MM.1S (cell line): ENCODE measurements around the gene CAMKK2.
"Not testable (repeated sequence)": the region's sequence is repeated elsewhere in the genome, so short reads cannot be mapped to it uniquely, and the experiment has no call there.

Experiments used
- DNase-seq: peaks from one replicate; pipeline ENCODE4 v3.0.0-alpha.2; 2015
- H2AFZ ChIP-seq: fragments of 300-600 bp; sonication (generic); 2 replicates; pipeline ENCODE4 v1.6.0; 2016; ENCODE audit warnings: antibody characterized with exemption, low read length
- H3F3A ChIP-seq: fragments of 300-600 bp; sonication (generic); 2 replicates; pipeline ENCODE4 v1.6.1; 2016; ENCODE audit warnings: mild to moderate bottlenecking, antibody characterized with exemption, low read length, moderate library complexity, mixed read lengths; ENCODE audit not compliant: insufficient read depth
- H3K27ac ChIP-seq: fragments of 300-600 bp; sonication (generic); 2 replicates; pipeline ENCODE4 v1.5.1; 2016; ENCODE audit warnings: mild to moderate bottlenecking, low read length
- H3K27me3 ChIP-seq: fragments of 300-600 bp; sonication (generic); replicated peaks from 2 replicates; pipeline ENCODE4 v1.6.0; 2016; ENCODE audit warnings: low read length; ENCODE audit not compliant: insufficient read depth
- H3K36me3 ChIP-seq: fragments of 300-600 bp; sonication (generic); replicated peaks from 2 replicates; pipeline ENCODE4 v1.6.1; 2016; ENCODE audit warnings: mild to moderate bottlenecking, low read length, mixed read lengths; ENCODE audit not compliant: insufficient read depth
- H3K4me1 ChIP-seq: fragments of 300-600 bp; sonication (generic); 2 replicates; pipeline ENCODE4 v1.6.1; 2016; ENCODE audit warnings: low read length, mixed read lengths
- H3K4me2 ChIP-seq: fragments of 300-600 bp; sonication (generic); 2 replicates; pipeline ENCODE4 v1.6.0; 2016; ENCODE audit warnings: low read depth, low read length
- H3K4me3 ChIP-seq: fragments of 300-600 bp; sonication (generic); 2 replicates; pipeline ENCODE4 v1.5.1; 2016; ENCODE audit warnings: low read length, mixed read lengths
- H3K79me2 ChIP-seq: fragments of 300-600 bp; sonication (generic); 2 replicates; pipeline ENCODE4 v1.6.1; 2016; ENCODE audit warnings: mixed run types, low read length, mixed read lengths
- H3K9ac ChIP-seq: fragments of 300-600 bp; sonication (generic); 2 replicates; pipeline ENCODE4 v1.6.1; 2016; ENCODE audit warnings: low read length, mixed read lengths
- H3K9me2 ChIP-seq: fragments of 300-600 bp; sonication (generic); replicated peaks from 2 replicates; pipeline ENCODE4 v1.6.1; 2016; ENCODE audit warnings: mild to moderate bottlenecking, low read length, mixed read lengths; ENCODE audit not compliant: insufficient read depth
- H3K9me3 ChIP-seq: fragments of 300-600 bp; sonication (generic); replicated peaks from 2 replicates; pipeline ENCODE4 v1.6.1; 2016; ENCODE audit warnings: mild to moderate bottlenecking, low read length, mixed read lengths; ENCODE audit not compliant: insufficient read depth
- H4K20me1 ChIP-seq: fragments of 300-600 bp; sonication (generic); 2 replicates; pipeline ENCODE4 v1.6.1; 2016; ENCODE audit warnings: mild to moderate bottlenecking, low read length, moderate library complexity, mixed read lengths; ENCODE audit not compliant: insufficient read depth
- EZH2 ChIP-seq: fragments of 300-600 bp; sonication (generic); optimal IDR thresholded peaks from 2 replicates; pipeline ENCODE3; 2017; ENCODE audit warnings: low read depth, mild to moderate bottlenecking, antibody characterized with exemption, low read length, mixed read lengths
- EZH2phosphoT487 ChIP-seq: fragments of 300-600 bp; sonication (generic); IDR thresholded peaks from 2 replicates; pipeline ENCODE4 v1.6.1; 2018; ENCODE audit warnings: antibody characterized with exemption, low read length
- TF ChIP-seq, protein P1 (sequence below): fragments of 300-600 bp; sonication (generic); IDR thresholded peaks from 2 replicates; pipeline ENCODE4 v1.5.1; 2016; ENCODE audit warnings: antibody characterized with exemption, low read length, mixed read lengths

CAMKK2 gene

DNA sequence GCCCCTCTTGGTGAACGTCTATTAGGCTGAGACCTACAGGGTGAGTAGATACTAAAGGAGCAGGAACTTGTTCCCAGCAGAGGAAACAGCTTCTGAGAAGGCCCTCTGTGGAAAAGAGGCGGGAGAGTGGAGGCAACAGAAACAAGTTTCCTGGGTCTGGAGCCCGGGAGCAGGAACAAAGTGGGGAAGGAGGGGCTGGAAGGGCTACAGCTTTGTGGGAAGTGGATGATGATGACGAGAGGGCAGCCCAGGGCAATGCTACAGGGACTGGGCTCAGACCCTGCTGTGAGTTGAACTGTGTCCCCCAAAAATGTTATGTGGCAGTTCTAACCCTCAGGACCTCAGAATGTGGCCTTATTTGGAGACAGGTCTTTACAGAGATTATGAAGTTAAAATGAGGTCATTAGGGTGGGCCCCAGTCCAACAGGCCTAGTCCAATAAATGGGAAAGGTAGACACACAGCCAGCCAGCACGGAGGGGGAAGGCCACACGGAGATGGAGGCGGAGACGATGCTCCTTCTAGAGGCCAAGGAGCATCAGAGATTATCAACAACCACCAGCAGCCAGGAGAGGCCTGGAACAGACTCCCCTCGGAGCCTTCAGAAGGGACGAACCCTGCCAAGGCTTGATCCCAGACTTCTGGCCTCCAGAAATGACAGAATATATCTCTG, 14.3 kb downstream of the CAMKK2 start:
- Histone ChIP-seq H3K36me3 (no peaks in the 10 kb centered on the region), H3K79me2 (peaks cover 40% of the 10 kb centered on the region), H3K4me3 (no peak overlapping the region), H3K27me3 (no peaks in the 10 kb centered on the region), H3K9me3 (no peaks in the 10 kb centered on the region), H3F3A (no peaks in the 10 kb centered on the region), H3K27ac (no peak overlapping the region), H2AFZ (no peak overlapping the region), H3K4me1 (no peaks in the 10 kb centered on the region), H3K9me2 (no peaks in the 10 kb centered on the region), H3K4me2 (no peak overlapping the region), H4K20me1 (no peaks in the 10 kb centered on the region), H3K9ac (no peak overlapping the region)
- TF ChIP-seq EZH2phosphoT487 (no peak), EZH2 (no peak)
- TF ChIP-seq, protein P1, sequence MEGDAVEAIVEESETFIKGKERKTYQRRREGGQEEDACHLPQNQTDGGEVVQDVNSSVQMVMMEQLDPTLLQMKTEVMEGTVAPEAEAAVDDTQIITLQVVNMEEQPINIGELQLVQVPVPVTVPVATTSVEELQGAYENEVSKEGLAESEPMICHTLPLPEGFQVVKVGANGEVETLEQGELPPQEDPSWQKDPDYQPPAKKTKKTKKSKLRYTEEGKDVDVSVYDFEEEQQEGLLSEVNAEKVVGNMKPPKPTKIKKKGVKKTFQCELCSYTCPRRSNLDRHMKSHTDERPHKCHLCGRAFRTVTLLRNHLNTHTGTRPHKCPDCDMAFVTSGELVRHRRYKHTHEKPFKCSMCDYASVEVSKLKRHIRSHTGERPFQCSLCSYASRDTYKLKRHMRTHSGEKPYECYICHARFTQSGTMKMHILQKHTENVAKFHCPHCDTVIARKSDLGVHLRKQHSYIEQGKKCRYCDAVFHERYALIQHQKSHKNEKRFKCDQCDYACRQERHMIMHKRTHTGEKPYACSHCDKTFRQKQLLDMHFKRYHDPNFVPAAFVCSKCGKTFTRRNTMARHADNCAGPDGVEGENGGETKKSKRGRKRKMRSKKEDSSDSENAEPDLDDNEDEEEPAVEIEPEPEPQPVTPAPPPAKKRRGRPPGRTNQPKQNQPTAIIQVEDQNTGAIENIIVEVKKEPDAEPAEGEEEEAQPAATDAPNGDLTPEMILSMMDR = no peak
- no peak for DNase-seq

DNA sequence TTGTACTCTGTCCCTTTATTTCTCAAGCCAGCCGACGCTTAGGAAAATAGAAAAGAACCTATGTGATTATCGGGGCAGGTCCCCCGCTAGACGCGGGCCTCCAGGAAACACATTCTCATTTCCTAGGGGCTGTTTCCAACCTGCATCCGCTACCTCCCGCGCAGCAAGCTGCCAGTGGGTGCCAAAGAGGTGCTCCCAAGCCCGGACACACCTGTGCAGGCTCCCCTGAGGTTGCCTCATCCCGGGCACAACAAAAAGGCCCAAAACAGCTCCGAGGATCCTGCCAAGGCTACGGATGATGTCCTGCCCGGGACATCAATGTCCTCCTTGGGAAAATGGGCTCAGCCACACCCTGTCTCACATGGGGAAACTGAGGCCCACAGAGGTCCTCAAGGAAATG, 15.4 kb downstream of the CAMKK2 start:
- H3K27ac ChIP-seq, H3K9me2 ChIP-seq, H3K36me3 ChIP-seq, H3F3A ChIP-seq, DNase-seq, H3K9ac ChIP-seq, H3K9me3 ChIP-seq, H3K27me3 ChIP-seq, H3K4me2 ChIP-seq, H4K20me1 ChIP-seq, H2AFZ ChIP-seq, H3K4me1 ChIP-seq, H3K4me3 ChIP-seq: not testable (repeated sequence)
- H3K79me2 ChIP-seq = peaks cover 35% of the 10 kb centered on the region

DNA sequence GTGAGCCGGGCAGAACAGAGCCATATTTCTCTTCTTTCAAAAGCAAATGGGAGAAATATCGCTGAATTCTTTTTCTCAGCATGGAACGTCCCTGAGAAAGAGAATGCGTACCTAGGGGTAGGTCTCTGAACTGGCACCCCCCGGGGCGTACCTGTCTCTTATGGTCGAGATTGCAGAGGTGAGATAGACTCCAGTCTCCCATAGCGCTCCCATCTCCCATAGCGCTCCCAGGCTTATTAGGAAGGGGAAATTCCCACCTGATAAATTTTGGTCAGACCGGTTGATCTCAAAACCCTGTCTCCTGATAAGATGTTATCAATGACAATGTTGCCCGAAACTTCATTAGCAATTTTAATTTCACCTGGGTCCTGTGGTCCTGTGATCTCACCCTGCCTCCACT, 16.0 kb downstream of the CAMKK2 start:
- not testable (repeated sequence) for H2AFZ ChIP-seq, H3F3A ChIP-seq, H3K27ac ChIP-seq, DNase-seq, H3K9me2 ChIP-seq, H3K36me3 ChIP-seq, H3K27me3 ChIP-seq, H3K4me3 ChIP-seq, H3K9me3 ChIP-seq, H4K20me1 ChIP-seq, H3K4me2 ChIP-seq, H3K9ac ChIP-seq, H3K4me1 ChIP-seq
- H3K79me2 ChIP-seq = peaks cover 29% of the 10 kb centered on the region

DNA sequence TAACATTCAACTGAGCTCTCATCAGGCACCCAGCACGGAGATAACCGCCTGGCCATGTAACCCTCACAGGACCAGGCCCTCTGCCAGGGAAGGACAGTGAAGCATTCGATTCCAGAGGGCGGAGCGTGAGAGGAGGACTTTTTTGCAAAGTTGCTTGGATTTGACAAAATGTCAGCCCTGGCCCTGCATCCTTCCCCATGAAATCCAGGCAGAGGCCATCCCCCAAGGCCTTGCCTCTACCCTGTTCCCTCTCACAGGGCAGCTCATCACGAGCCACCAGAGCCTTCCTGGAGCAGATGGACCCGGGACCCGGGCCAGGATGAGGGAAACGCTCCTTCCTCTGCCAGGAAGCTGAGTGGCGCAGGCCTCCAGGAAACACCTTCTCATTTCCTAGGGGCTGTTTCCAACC, 17.0 kb downstream of the CAMKK2 start:
- Histone ChIP-seq H3K4me1 (no peaks in the 10 kb centered on the region), H3K9me3 (no peaks in the 10 kb centered on the region), H3K27me3 (no peaks in the 10 kb centered on the region), H3K9ac (no peak overlapping the region), H3K36me3 (no peaks in the 10 kb centered on the region), H3K4me2 (no peak overlapping the region), H3K9me2 (no peaks in the 10 kb centered on the region), H3F3A (no peaks in the 10 kb centered on the region), H4K20me1 (no peaks in the 10 kb centered on the region), H3K79me2 (peaks cover 27% of the 10 kb centered on the region), H3K27ac (no peak overlapping the region), H3K4me3 (no peak overlapping the region), H2AFZ (no peak overlapping the region)
- TF ChIP-seq EZH2phosphoT487 = no peak
- DNase-seq = no peak

DNA sequence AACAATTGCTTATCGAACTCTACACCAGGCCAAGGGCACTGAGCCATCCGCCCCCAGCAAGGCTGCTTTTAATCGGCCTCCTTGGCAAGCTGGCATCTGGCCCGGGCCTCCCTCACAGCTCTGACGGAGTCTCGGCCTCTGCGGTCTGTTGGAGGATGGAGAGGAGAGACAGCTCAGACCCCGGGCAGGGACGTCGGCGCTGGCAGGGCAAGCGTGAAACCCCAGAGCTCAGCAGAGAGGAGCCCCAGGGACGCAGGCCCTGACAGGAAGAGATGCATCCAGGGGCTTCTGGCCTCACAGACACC, 17.5 kb downstream of the CAMKK2 start:
- no peak overlapping the region for H3K9ac ChIP-seq
- H3K9me3 ChIP-seq = no peaks in the 10 kb centered on the region
- TF ChIP-seq EZH2 (no peak), EZH2phosphoT487 (no peak)
- TF ChIP-seq, protein P1 = no peak
- H3K4me2 ChIP-seq = no peak overlapping the region
- no peak overlapping the region for H3K4me3 ChIP-seq
- H3F3A ChIP-seq = no peaks in the 10 kb centered on the region
- no peak overlapping the region for H3K27ac ChIP-seq
- no peaks in the 10 kb centered on the region for H3K27me3 ChIP-seq
- peaks cover 27% of the 10 kb centered on the region for H3K79me2 ChIP-seq
- H2AFZ ChIP-seq = no peak overlapping the region
- no peaks in the 10 kb centered on the region for H3K36me3 ChIP-seq
- no peak for DNase-seq
- no peaks in the 10 kb centered on the region for H3K4me1 ChIP-seq
- H4K20me1 ChIP-seq = no peaks in the 10 kb centered on the region
- H3K9me2 ChIP-seq = no peaks in the 10 kb centered on the region
